K562 (cell line): Measurements from ENCODE around the gene ESPN. TPM values are rescaled to one million over a fixed set of nuclear protein-coding genes. Genes with fewer than 3 reads are reported as not detected.

ENCODE experiments used
- ATAC-seq: fragments of 200-7000 bp; cut with Tn5 transposase; 3 replicates; pipeline ENCODE4 v1.9.1; 2020; ENCODE audit warnings: moderate library complexity
- BruUV-seq: library from RNA; stranded (reverse); fragments of 400-500 nt; replicated peaks from 2 replicates; lab custom pipeline; 2021; lab: Mats Ljungman, UMichigan
- CTCF ChIA-PET: fragments of 300-600 bp; formaldehyde crosslinking; extraction: SDS; loops from one replicate; lab custom pipeline; 2021; ENCODE audit warnings: low intra/inter-chr PET ratio; lab: Yijun Ruan, JAX
- POLR2A ChIA-PET: fragments of 300-600, 350-650 bp; sonication (Branson Sonifier 250); formaldehyde crosslinking; extraction: SDS; loops from one replicate; lab custom pipeline; 2021; ENCODE audit warnings: antibody characterized with exemption, inconsistent platforms; lab: Yijun Ruan, JAX
- DNase-seq, 4 experiments: peaks; one replicate each; pipeline versions ENCODE4 v3.0.0 to v3.0.0-alpha.2; 2011 to 2018; ENCODE audit warnings: low spot score in 3 of 4, mixed read lengths in 3 of 4; ENCODE audit errors: extremely low read depth in 1 of 4
- FAIRE-seq: peaks from 2 replicates; lab custom pipeline; 2011; peaks lifted over from hg19 to GRCh38; lab: Jason Lieb, UNC
- H2AFZ ChIP-seq: 2 replicates; pipeline ENCODE4 v1.6.0; 2011; ENCODE audit warnings: low read depth, low read length, control low read depth, inconsistent platforms
- H3K27ac ChIP-seq: fragments of 200-600 bp; 3 replicates; pipeline ENCODE4 v1.8.0; 2011; ENCODE audit warnings: low read depth, mild to moderate bottlenecking, control low read depth, inconsistent platforms, low read length, moderate library complexity, mixed read lengths; ENCODE audit errors: extremely low read depth
- H3K27me3 ChIP-seq, 2 experiments: fragments of 300-600 bp in 1 of 2; 2 replicates in 1 of 2; 3 replicates in 1 of 2; pipeline versions ENCODE4 v1.6.0 to v1.8.0; 2011; ENCODE audit warnings: inconsistent platforms in 2 of 2, low read length in 2 of 2, mild to moderate bottlenecking in 1 of 2, mixed read lengths in 1 of 2, moderate library complexity in 1 of 2; ENCODE audit not compliant: control insufficient read depth in 2 of 2, insufficient read depth in 2 of 2
- H3K36me3 ChIP-seq: fragments of 300-600 bp; 3 replicates; pipeline ENCODE4 v1.8.0; 2011; ENCODE audit warnings: mild to moderate bottlenecking, low read length, inconsistent platforms; ENCODE audit not compliant: control insufficient read depth, insufficient read depth
- H3K4me1 ChIP-seq, 2 experiments: fragments of 200-600 bp in 1 of 2; replicated peaks in 1 of 2; 2 replicates in 1 of 2; 3 replicates in 1 of 2; pipeline versions ENCODE4 v1.5.1 to v1.8.0; 2011; ENCODE audit warnings: inconsistent platforms in 2 of 2, low read length in 2 of 2, mild to moderate bottlenecking in 1 of 2, mixed read lengths in 1 of 2, moderate library complexity in 1 of 2; ENCODE audit not compliant: control insufficient read depth in 2 of 2, insufficient read depth in 2 of 2
- H3K4me2 ChIP-seq: 2 replicates; pipeline ENCODE4 v1.6.1; 2011; ENCODE audit warnings: low read length, control low read depth, inconsistent platforms, mixed read lengths; ENCODE audit not compliant: insufficient read depth
- H3K4me3 ChIP-seq: fragments of 200-600 bp; sonication (generic), shearing (Covaris generic); 2 replicates; pipeline ENCODE4 v1.5.1; 2016; ENCODE audit warnings: control low read depth, inconsistent platforms
- H3K79me2 ChIP-seq: fragments of 200-600 bp; 3 replicates; pipeline ENCODE4 v1.8.0; 2011; ENCODE audit warnings: low read length, inconsistent platforms; ENCODE audit not compliant: control insufficient read depth, insufficient read depth
- H3K9ac ChIP-seq, 2 experiments: 2 replicates each; pipeline versions ENCODE4 v1.6.0 to v1.6.1; 2011; ENCODE audit warnings: low read depth in 2 of 2, low read length in 2 of 2, control low read depth in 1 of 2, inconsistent platforms in 1 of 2, mild to moderate bottlenecking in 1 of 2, mixed read lengths in 1 of 2; ENCODE audit not compliant: insufficient read depth in 1 of 2
- H3K9me1 ChIP-seq: one replicate; pipeline ENCODE4 v1.6.0; 2011; ENCODE audit warnings: inconsistent platforms, mild to moderate bottlenecking, low read length, moderate library complexity; ENCODE audit not compliant: control insufficient read depth, insufficient read depth
- H3K9me3 ChIP-seq: replicated peaks from 2 replicates; pipeline ENCODE4 v1.5.1; 2011; ENCODE audit warnings: low read depth, low read length, inconsistent platforms; ENCODE audit not compliant: control insufficient read depth, insufficient read depth
- H4K20me1 ChIP-seq: replicated peaks from 2 replicates; pipeline ENCODE4 v1.6.1; 2011; ENCODE audit warnings: low read length, inconsistent platforms, mixed read lengths; ENCODE audit not compliant: control insufficient read depth, insufficient read depth
- ATF7 ChIP-seq: fragments of 450-650 bp; IDR thresholded peaks from 2 replicates; pipeline ENCODE4 v1.7.1; 2014; ENCODE audit warnings: mild to moderate bottlenecking, moderate library complexity
- CTBP1 ChIP-seq: fragments of 450-650 bp; IDR thresholded peaks from 2 replicates; pipeline ENCODE4 v1.6.1; 2016; ENCODE audit warnings: borderline replicate concordance
- CTCF ChIP-seq, 3 experiments: IDR thresholded peaks in 2 of 3; conservative IDR thresholded peaks in 1 of 3; 2 replicates each; pipeline ENCODE4 v1.5.1; 2011 to 2012; ENCODE audit warnings: low read length in 3 of 3, mild to moderate bottlenecking in 3 of 3, control low read depth in 2 of 3, improper control_type of control experiment in 1 of 3, inconsistent platforms in 1 of 3, low read depth in 1 of 3, mixed read lengths in 1 of 3, moderate library complexity in 1 of 3; ENCODE audit not compliant: insufficient read depth in 2 of 3
- FOSL1 ChIP-seq: fragments of 200-800 bp; sonication (Bioruptor generic); conservative IDR thresholded peaks from 2 replicates; pipeline ENCODE4 v1.6.1; 2016; ENCODE audit warnings: missing genetic modification characterization, missing compliant biosample characterization
- GATAD2A ChIP-seq: fragments of 450-650 bp; IDR thresholded peaks from 2 replicates; pipeline ENCODE4 v1.6.1; 2017
- ILF3 ChIP-seq: fragments of 450-650 bp; IDR thresholded peaks from 2 replicates; pipeline ENCODE4 v1.6.1; 2018; ENCODE audit warnings: antibody characterized with exemption, mild to moderate bottlenecking, moderate library complexity, borderline replicate concordance
- JUND ChIP-seq, 2 experiments: IDR thresholded peaks; 2 replicates in 1 of 2; 3 replicates in 1 of 2; pipeline ENCODE4 v1.6.1; 2011; ENCODE audit warnings: borderline replicate concordance in 2 of 2, low read depth in 2 of 2, low read length in 2 of 2, improper control_type of control experiment in 1 of 2, missing biosample characterization in 1 of 2, missing genetic modification characterization in 1 of 2, missing genetic modification reagents in 1 of 2
- NRF1 ChIP-seq, 2 experiments: fragments of 450-650 bp; IDR thresholded peaks in 1 of 2; conservative IDR thresholded peaks in 1 of 2; 2 replicates each; pipeline ENCODE4 v1.6.1; 2014; ENCODE audit warnings: mild to moderate bottlenecking in 2 of 2
- SP1 ChIP-seq: sonication (generic); formaldehyde crosslinking; IDR thresholded peaks from 2 replicates; pipeline ENCODE4 v1.8.1; 2022; ENCODE audit warnings: mild to moderate bottlenecking, missing genetic modification reagents
- SP2 ChIP-seq: IDR thresholded peaks from 2 replicates; pipeline ENCODE4 v1.6.1; 2011; ENCODE audit warnings: mild to moderate bottlenecking, low read depth, low read length, moderate library complexity; ENCODE audit not compliant: poor library complexity, severe bottlenecking; ENCODE audit errors: extremely low read depth
- TEAD2 ChIP-seq: fragments of 450-650 bp; IDR thresholded peaks from 2 replicates; pipeline ENCODE4 v1.6.1; 2016; ENCODE audit warnings: missing genetic modification characterization, control low read depth, missing compliant biosample characterization
- TFAP4 ChIP-seq: sonication (generic); formaldehyde crosslinking; IDR thresholded peaks from 2 replicates; pipeline ENCODE4 v1.8.0; 2022; ENCODE audit warnings: missing genetic modification reagents, mild to moderate bottlenecking, moderate library complexity, borderline replicate concordance
- ZBTB2 ChIP-seq: fragments of 450-650 bp; IDR thresholded peaks from 2 replicates; pipeline ENCODE4 v1.6.1; 2016; ENCODE audit warnings: antibody characterized with exemption
- ZEB2 ChIP-seq: fragments of 450-650 bp; IDR thresholded peaks from 2 replicates; pipeline ENCODE4 v1.6.1; 2016
- WGBS: fragments of 100-300 bp; shearing (Covaris generic); methylation state at CpG from one replicate; pipeline ENCODE4 v1.1.6; 2016; ENCODE audit warnings: low coverage, mixed read lengths; ENCODE audit not compliant: insufficient coverage; ENCODE audit errors: missing lambda C conversion rate; 5-methylcytosine and 5-hydroxymethylcytosine counted together
- in situ Hi-C: fragments of 300-500 bp; cut with MboI; formaldehyde crosslinking; loops from 4 replicates; pipeline ENCODE4 v1.15.0; 2018; ENCODE audit warnings: inconsistent platforms, mixed read lengths
- intact Hi-C: fragments of 100-400 bp; cut with micrococcal nuclease; formaldehyde crosslinking; loops from 2 replicates; pipeline ENCODE4 v1.14.2; 2022
- polyA plus RNA-seq, 8 experiments: library from polyadenylated mRNA; depleted of rRNA in 4 of 8; stranded (reverse) in 5 of 8; unstranded in 3 of 8; fragments of >200 nt; fragmentation: Nextera tagmentation in 2 of 8; fragmentation: Illumina TruSeq in 1 of 8; extraction: Ambion mirVana in 2 of 8; extraction: Trizol in 1 of 8; gene quantifications; 2 replicates each; pipeline versions ENCODE4 v1.2.1 to v1.2.3, GENCODE V29; 2011 to 2014; ENCODE audit warnings: inconsistent platforms in 1 of 8, missing spikeins in 1 of 8
- total RNA-seq, 7 experiments: library from RNA; depleted of rRNA in 6 of 7; stranded (reverse); fragments of >200 nt in 6 of 7; fragmentation: Illumina TruSeq in 2 of 7; extraction: Trizol in 2 of 7; gene quantifications; 2 replicates each; pipeline versions ENCODE4 v1.2.1 to v1.2.3, GENCODE V29; 2011 to 2021; ENCODE audit warnings: low replicate concordance in 1 of 7

Gene ESPN
- total and polyA plus RNA-seq, 9 of the 15 experiments (the other 6 are each of a cell fraction or from before 2014, with no cell fraction given) = 0.07 to 1.2 (median 0.45) TPM; not detected in 3

- H3K27ac ChIP-seq = no peak overlapping the region
- H3K4me3 ChIP-seq = no peak overlapping the region
- TF ChIP-seq CTBP1 (peak; percentile 75; the same call in 1 of the 2 replicates), CTCF (IDR thresholded peaks at IDR 0.05 in 2 of 3, conservative IDR thresholded peaks at IDR 0.05 in 1 of 3; ENCODE audit: insufficient read depth in 2 of 3, low read depth in 1 of 3, low read length in 3 of 3) (peak; percentile 94 to 99 (median 96)), ZEB2 (peak; percentile 92), ATF7 (0 out of 2 replicates have a peak, but pooled peaks have one; percentile 11), SP1 (CRISPR knock-in tag) (peak; percentile 55), FOSL1 (tag) (no peak), ILF3 (no peak), JUND (IDR thresholded peaks at IDR 0.05; ENCODE audit: borderline replicate concordance, low read depth, low read length) (peak; percentile 27; the same call in 1 of the 2 replicates), JUND (tag; IDR thresholded peaks at IDR 0.05; ENCODE audit: borderline replicate concordance, low read depth, low read length) (no peak; the same call in 2 of the 3 replicates), NRF1 (conservative IDR thresholded peaks at IDR 0.05 in 1 of 2, IDR thresholded peaks at IDR 0.05 in 1 of 2) (peak; percentile 13 to 37; a peak in 1 of 4 replicates), SP2 (no peak), GATAD2A (0 out of 2 replicates have a peak, but pooled peaks have one; percentile 29), ZBTB2 (peak; percentile 16; the same call in 1 of the 2 replicates), TEAD2 (tag) (no peak), TFAP4 (peak; percentile 54)
Observed at GRCh38 chr1:6423321-6423999, 1.1 kb upstream of the ESPN start.

More at GRCh38 chr1:6423321-6423999, 1.1 kb upstream of the ESPN start:
- Histone ChIP-seq H3K79me2 (no peaks in the 10 kb centered on the region), H3K9me1 (no peaks in the 10 kb centered on the region), H4K20me1 (peaks cover 46% of the 10 kb centered on the region; the same call in 1 of the 2 replicates), H3K9me3 (no peaks in the 10 kb centered on the region), H3K36me3 (no peaks in the 10 kb centered on the region), H3K27me3 (peaks cover 29 to 63% of the 10 kb centered on the region in 2 experiments; a peak in 4 of 5 replicates), H3K4me1 (peaks cover 38 to 79% of the 10 kb centered on the region in 2 experiments), H3K4me2 (peak overlapping the region; percentile 67), H2AFZ (peak overlapping the region; percentile 63), H3K9ac (peak overlapping the region in 1 of 2 experiments; percentile 66; a peak in 2 of 4 replicates)
- WGBS = 3% methylated on average over 24 of the region's 24 CpGs
- in situ Hi-C loops = no loop called here
- BruUV-seq = no TSS peak
- intact Hi-C loops = loop anchor here (1.0 kb wide), 1 partner anchor 15 kb away; no protein-coding TSS in a partner anchor
- ChIA-PET CTCF (interaction anchor here (0.7 to 1.5 kb wide), 4 partner anchors 14 to 80 kb away, joined by 3 to 9 read pairs (median 4); no protein-coding TSS in a partner anchor), POLR2A (interaction anchor here (0.6 to 3.5 kb wide), 7 partner anchors 9 to 223 kb away, joined by 3 to 16 read pairs (median 4); partner anchors contain the start of gene ACOT7)
- ATAC-seq (peak; percentile 80), DNase-seq (peak; percentile 74 to 86 (median 81)), FAIRE-seq (peak; percentile 90)
